AG04449 (cell line): Measurements from ENCODE around the gene SNX19.

Source experiments
- CTCF ChIA-PET: fragments of 350-600 bp; formaldehyde crosslinking; extraction: SDS; loops from one replicate; lab custom pipeline; 2021; ENCODE audit warnings: antibody characterized with exemption; lab: Yijun Ruan, JAX
- POLR2A ChIA-PET: fragments of 400-600, 350-600 bp; formaldehyde crosslinking; extraction: SDS; loops from one replicate; lab custom pipeline; 2020; ENCODE audit warnings: antibody characterized with exemption, inconsistent platforms; lab: Yijun Ruan, JAX
- DNase-seq: peaks from one replicate; pipeline ENCODE4 v3.0.0-alpha.2; 2010; ENCODE audit warnings: low read depth, low spot score
- H3K4me3 ChIP-seq: 2 replicates; pipeline ENCODE4 v1.5.1; 2011; ENCODE audit warnings: low read depth, mild to moderate bottlenecking, control low read depth, low read length
- TF ChIP-seq, protein P1 (sequence below): IDR thresholded peaks from one replicate; pipeline ENCODE4 v1.5.1; 2011; ENCODE audit warnings: mild to moderate bottlenecking, moderate library complexity, low read length, control low read depth, inconsistent platforms; ENCODE audit not compliant: insufficient read depth; ENCODE audit errors: missing control alignments

SNX19 gene

GRCh38 chr11:130881475-130882137 lies 34.7 kb downstream of the SNX19 start:
- no peak overlapping the region for H3K4me3 ChIP-seq
- POLR2A ChIA-PET = no interaction called here
- TF ChIP-seq, protein P1, sequence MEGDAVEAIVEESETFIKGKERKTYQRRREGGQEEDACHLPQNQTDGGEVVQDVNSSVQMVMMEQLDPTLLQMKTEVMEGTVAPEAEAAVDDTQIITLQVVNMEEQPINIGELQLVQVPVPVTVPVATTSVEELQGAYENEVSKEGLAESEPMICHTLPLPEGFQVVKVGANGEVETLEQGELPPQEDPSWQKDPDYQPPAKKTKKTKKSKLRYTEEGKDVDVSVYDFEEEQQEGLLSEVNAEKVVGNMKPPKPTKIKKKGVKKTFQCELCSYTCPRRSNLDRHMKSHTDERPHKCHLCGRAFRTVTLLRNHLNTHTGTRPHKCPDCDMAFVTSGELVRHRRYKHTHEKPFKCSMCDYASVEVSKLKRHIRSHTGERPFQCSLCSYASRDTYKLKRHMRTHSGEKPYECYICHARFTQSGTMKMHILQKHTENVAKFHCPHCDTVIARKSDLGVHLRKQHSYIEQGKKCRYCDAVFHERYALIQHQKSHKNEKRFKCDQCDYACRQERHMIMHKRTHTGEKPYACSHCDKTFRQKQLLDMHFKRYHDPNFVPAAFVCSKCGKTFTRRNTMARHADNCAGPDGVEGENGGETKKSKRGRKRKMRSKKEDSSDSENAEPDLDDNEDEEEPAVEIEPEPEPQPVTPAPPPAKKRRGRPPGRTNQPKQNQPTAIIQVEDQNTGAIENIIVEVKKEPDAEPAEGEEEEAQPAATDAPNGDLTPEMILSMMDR = no peak
- CTCF ChIA-PET = interaction anchor here (0.6 to 22.3 kb wide), 6 partner anchors 14 to 1147 kb away, joined by 3 to 290 read pairs (median 86); partner anchors contain the start of gene ADAMTS8
- DNase-seq = no peak

GRCh38 chr11:130879836-130880235 lies 36.4 kb downstream of the SNX19 start:
- no peak overlapping the region for H3K4me3 ChIP-seq
- CTCF ChIA-PET = interaction anchor here (1.2 to 22.3 kb wide), 4 partner anchors 9 to 446 kb away, joined by 3 to 290 read pairs (median 174); partner anchors contain the start of gene ADAMTS8
- TF ChIP-seq, protein P1 = no peak
- POLR2A ChIA-PET = no interaction called here
- DNase-seq = no peak

DNA sequence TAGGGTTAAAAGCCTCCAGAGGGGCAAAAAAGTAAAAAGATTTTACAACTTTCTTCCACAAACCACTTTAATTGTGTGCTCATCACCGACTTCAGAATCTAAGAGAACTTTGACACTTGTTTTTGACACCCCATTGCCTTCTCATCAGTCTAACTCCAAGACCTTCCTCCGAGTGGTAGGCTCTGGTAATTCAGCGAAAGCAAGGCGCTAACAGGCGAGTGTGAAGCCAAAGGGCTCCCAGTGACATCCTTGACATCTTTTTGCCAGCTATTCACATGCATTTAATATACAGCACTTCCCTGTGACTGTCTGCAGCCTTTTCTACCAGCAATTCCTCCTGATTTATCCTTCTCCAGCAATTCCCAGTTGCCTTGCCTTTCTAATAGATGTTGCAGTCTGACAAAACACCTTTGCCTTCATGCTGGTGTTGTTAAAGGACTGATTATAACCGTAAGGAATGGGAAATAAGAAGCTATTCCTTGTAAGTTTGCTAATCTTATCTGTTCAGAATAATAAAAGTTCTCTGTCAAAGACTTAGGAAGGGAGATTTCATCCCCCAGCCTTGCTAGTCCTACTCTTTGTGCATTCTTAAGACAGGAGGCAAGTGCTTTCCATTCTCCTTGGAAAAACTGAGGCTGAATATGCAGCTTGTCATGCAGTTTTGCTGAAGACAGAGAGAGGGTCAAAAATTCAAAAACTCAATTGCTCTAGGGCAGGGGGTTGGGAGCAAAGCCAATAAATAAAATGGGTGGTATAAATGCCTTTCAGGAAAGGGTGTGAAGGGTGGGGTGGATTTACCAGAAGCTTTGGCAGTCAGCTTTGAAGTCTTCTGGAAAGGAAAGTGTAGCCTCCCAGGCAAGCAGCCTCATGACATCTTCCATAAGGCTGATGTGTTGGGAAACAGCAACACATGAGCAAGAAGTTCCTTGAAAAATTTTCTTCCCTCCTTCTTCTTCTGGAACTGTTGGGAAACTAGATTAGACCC lies 39.1 kb downstream of the SNX19 start:
- no peak for DNase-seq
- POLR2A ChIA-PET = no interaction called here
- no peak overlapping the region for H3K4me3 ChIP-seq
- CTCF ChIA-PET = interaction anchor here (1.4 to 22.3 kb wide), 5 partner anchors 9 to 444 kb away, joined by 3 to 290 read pairs (median 168); partner anchors contain the start of gene ADAMTS8
- TF ChIP-seq, protein P1 = no peak

- POLR2A ChIA-PET = no interaction called here
- DNase-seq = no peak
- CTCF ChIA-PET = interaction anchor here (0.6 to 22.3 kb wide), 5 partner anchors 10 to 442 kb away, joined by 3 to 290 read pairs (median 168); partner anchors contain the start of genes ADAMTS8 and SNX19
- H3K4me3 ChIP-seq = no peak overlapping the region
- TF ChIP-seq, protein P1 = no peak
Measured at GRCh38 chr11:130876100-130876499, 40.2 kb downstream of the SNX19 start.

DNA sequence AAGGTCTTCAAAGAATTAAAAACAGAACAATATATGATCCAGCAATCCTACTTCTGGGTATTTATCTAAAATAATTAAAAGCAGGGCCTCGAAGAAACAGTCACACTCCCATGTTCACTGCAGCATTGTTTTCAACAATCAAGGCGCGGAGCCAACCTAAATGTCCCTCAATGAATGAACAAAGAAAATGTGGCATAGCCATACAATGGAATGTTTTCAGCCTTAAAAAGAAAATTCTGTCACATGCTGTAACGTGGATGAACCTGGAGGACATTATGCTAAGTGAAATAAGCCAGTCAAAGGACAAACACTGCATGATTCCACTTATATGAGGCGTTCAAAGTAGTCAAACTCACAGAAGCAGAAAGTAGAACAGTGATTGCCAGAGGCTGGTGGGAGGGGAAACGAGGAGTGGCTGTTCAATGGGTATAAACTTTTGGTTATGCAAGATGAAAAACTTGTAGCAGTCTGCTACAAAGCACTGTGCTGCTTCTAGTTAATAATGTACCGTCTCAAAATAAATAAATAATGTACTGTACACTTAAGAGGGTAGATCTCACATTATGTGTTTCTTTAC lies 41.2 kb downstream of the SNX19 start:
- POLR2A ChIA-PET = no interaction called here
- TF ChIP-seq, protein P1 = no peak
- no peak for DNase-seq
- CTCF ChIA-PET = interaction anchor here (14.0 to 22.3 kb wide), 3 partner anchors 14 to 441 kb away, joined by 168 to 290 read pairs (median 181); partner anchors contain the start of gene ADAMTS8
- H3K4me3 ChIP-seq = no peak overlapping the region
